DND-41 (cell line): Measurements from ENCODE around the gene SCNN1B.

Source experiments
- EZH2 ChIP-seq: IDR thresholded peaks from 3 replicates; pipeline ENCODE4 v1.6.1; 2012; ENCODE audit warnings: borderline replicate concordance, low read depth, mild to moderate bottlenecking, moderate library complexity, low read length, inconsistent platforms; ENCODE audit not compliant: severe bottlenecking
- TF ChIP-seq, protein P1 (sequence below): IDR thresholded peaks from 2 replicates; pipeline ENCODE4 v1.5.1; 2012; ENCODE audit warnings: borderline replicate concordance, low read length, moderate library complexity, mild to moderate bottlenecking; ENCODE audit not compliant: poor library complexity, severe bottlenecking; ENCODE audit errors: extremely low read depth

GRCh38 chr16:23373436-23374219 lies 71.5 kb downstream of the SCNN1B start:
- TF ChIP-seq, protein P1, sequence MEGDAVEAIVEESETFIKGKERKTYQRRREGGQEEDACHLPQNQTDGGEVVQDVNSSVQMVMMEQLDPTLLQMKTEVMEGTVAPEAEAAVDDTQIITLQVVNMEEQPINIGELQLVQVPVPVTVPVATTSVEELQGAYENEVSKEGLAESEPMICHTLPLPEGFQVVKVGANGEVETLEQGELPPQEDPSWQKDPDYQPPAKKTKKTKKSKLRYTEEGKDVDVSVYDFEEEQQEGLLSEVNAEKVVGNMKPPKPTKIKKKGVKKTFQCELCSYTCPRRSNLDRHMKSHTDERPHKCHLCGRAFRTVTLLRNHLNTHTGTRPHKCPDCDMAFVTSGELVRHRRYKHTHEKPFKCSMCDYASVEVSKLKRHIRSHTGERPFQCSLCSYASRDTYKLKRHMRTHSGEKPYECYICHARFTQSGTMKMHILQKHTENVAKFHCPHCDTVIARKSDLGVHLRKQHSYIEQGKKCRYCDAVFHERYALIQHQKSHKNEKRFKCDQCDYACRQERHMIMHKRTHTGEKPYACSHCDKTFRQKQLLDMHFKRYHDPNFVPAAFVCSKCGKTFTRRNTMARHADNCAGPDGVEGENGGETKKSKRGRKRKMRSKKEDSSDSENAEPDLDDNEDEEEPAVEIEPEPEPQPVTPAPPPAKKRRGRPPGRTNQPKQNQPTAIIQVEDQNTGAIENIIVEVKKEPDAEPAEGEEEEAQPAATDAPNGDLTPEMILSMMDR = no peak
- TF ChIP-seq EZH2 = no peak
